SK-N-SH treated with all-trans-retinoic acid at 6 μM for 48 hours (cell line): ENCODE results near the gene ARL2.

Experiments used
- ATAC-seq: fragments of 200-7000 bp; cut with Tn5 transposase; 3 replicates; pipeline ENCODE4 v1.9.1; 2020; ENCODE audit warnings: mild to moderate bottlenecking, moderate library complexity
- ARNTL ChIP-seq: fragments of 450-650 bp; formaldehyde crosslinking; IDR thresholded peaks from 2 replicates; pipeline ENCODE4 v1.5.0; 2020; ENCODE audit warnings: low read depth, mild to moderate bottlenecking, moderate library complexity, borderline replicate concordance
- BACH2 ChIP-seq: fragments of 250-450 bp; sonication (Bioruptor Pico); IDR thresholded peaks from 2 replicates; pipeline ENCODE4 v1.9.0; 2021; ENCODE audit warnings: mild to moderate bottlenecking, borderline replicate concordance
- CSDC2 ChIP-seq: fragments of 250-450 bp; sonication (Bioruptor Pico); IDR thresholded peaks from 2 replicates; pipeline ENCODE4 v1.5.0; 2020; ENCODE audit warnings: mild to moderate bottlenecking, moderate library complexity
- ESRRG ChIP-seq: fragments of 250-450 bp; sonication (Bioruptor Pico); IDR thresholded peaks from 2 replicates; pipeline ENCODE4 v1.6.1; 2021; ENCODE audit warnings: mild to moderate bottlenecking
- GLIS3 ChIP-seq: fragments of 250-450 bp; sonication (Bioruptor Pico); IDR thresholded peaks from 2 replicates; pipeline ENCODE4 v1.5.0; 2020; ENCODE audit warnings: mild to moderate bottlenecking, moderate library complexity
- ISL1 ChIP-seq: fragments of 250-450 bp; sonication (Bioruptor Pico); IDR thresholded peaks from 2 replicates; pipeline ENCODE4 v2.1.2; 2022; ENCODE audit warnings: mild to moderate bottlenecking, moderate library complexity
- OSR1 ChIP-seq: fragments of 250-450 bp; sonication (Bioruptor Pico); IDR thresholded peaks from 2 replicates; pipeline ENCODE4 v1.8.0; 2022; ENCODE audit warnings: moderate library complexity, mild to moderate bottlenecking, inconsistent platforms
- PPARA ChIP-seq: fragments of 250-450 bp; sonication (Bioruptor Pico); IDR thresholded peaks from 2 replicates; pipeline ENCODE4 v1.5.0; 2020; ENCODE audit warnings: mild to moderate bottlenecking, borderline replicate concordance
- RARB ChIP-seq: fragments of 250-450 bp; sonication (Bioruptor Pico); IDR thresholded peaks from 2 replicates; pipeline ENCODE4 v1.8.0; 2021; ENCODE audit warnings: mild to moderate bottlenecking, moderate library complexity
- SNAI2 ChIP-seq: fragments of 250-450 bp; sonication (Bioruptor Pico); IDR thresholded peaks from 2 replicates; pipeline ENCODE4 v1.5.0; 2020; ENCODE audit warnings: mild to moderate bottlenecking, moderate library complexity
- TCF4 ChIP-seq: fragments of 250-450 bp; sonication (Bioruptor Pico); IDR thresholded peaks from 2 replicates; pipeline ENCODE4 v1.8.0; 2021; ENCODE audit warnings: mild to moderate bottlenecking, moderate library complexity, borderline replicate concordance
- TOX ChIP-seq: fragments of 250-450 bp; sonication (Bioruptor Pico); IDR thresholded peaks from 2 replicates; pipeline ENCODE4 v1.8.0; 2021; ENCODE audit warnings: mild to moderate bottlenecking, moderate library complexity, borderline replicate concordance
- ZC3H10 ChIP-seq: fragments of 250-450 bp; sonication (Bioruptor Pico); IDR thresholded peaks from 2 replicates; pipeline ENCODE4 v1.5.1; 2021; ENCODE audit warnings: mild to moderate bottlenecking, moderate library complexity
- ZFP3 ChIP-seq: fragments of 250-450 bp; sonication (Bioruptor Pico); IDR thresholded peaks from 2 replicates; pipeline ENCODE4 v1.5.0; 2020; ENCODE audit warnings: mild to moderate bottlenecking, moderate library complexity
- ZFP30 ChIP-seq: fragments of 450-650 bp; formaldehyde crosslinking; IDR thresholded peaks from 2 replicates; pipeline ENCODE4 v1.5.0; 2022; ENCODE audit warnings: mild to moderate bottlenecking, moderate library complexity
- ZNF565 ChIP-seq: fragments of 450-650 bp; formaldehyde crosslinking; conservative IDR thresholded peaks from 2 replicates; pipeline ENCODE4 v1.5.0; 2020; ENCODE audit warnings: low read depth, mild to moderate bottlenecking, moderate library complexity
- ZNF70 ChIP-seq: fragments of 450-650 bp; formaldehyde crosslinking; IDR thresholded peaks from 2 replicates; pipeline ENCODE4 v1.5.0; 2020; ENCODE audit warnings: mild to moderate bottlenecking, moderate library complexity
- ZNF8 ChIP-seq: fragments of 450-650 bp; formaldehyde crosslinking; IDR thresholded peaks from 2 replicates; pipeline ENCODE4 v1.5.0; 2020; ENCODE audit warnings: mild to moderate bottlenecking, moderate library complexity
- TF ChIP-seq, protein P1 (sequence below): fragments of 250-450 bp; sonication (Bioruptor Pico); IDR thresholded peaks from 2 replicates; pipeline ENCODE4 v1.8.0; 2021; ENCODE audit warnings: low read depth, mild to moderate bottlenecking, moderate library complexity, borderline replicate concordance
- TF ChIP-seq, protein P2 (sequence below): fragments of 250-450 bp; sonication (Bioruptor Pico); IDR thresholded peaks from 2 replicates; pipeline ENCODE4 v1.5.0; 2020; ENCODE audit warnings: mild to moderate bottlenecking, moderate library complexity
- TF ChIP-seq, protein P3 (sequence below): fragments of 250-450 bp; sonication (Bioruptor Pico); IDR thresholded peaks from 2 replicates; pipeline ENCODE4 v1.5.1; 2021; ENCODE audit warnings: mild to moderate bottlenecking, moderate library complexity
- TF ChIP-seq, protein P4 (sequence below): fragments of 250-450 bp; sonication (Bioruptor Pico); IDR thresholded peaks from 2 replicates; pipeline ENCODE4 v1.8.0; 2020; ENCODE audit warnings: mild to moderate bottlenecking, moderate library complexity, borderline replicate concordance

The ARL2 gene

DNA sequence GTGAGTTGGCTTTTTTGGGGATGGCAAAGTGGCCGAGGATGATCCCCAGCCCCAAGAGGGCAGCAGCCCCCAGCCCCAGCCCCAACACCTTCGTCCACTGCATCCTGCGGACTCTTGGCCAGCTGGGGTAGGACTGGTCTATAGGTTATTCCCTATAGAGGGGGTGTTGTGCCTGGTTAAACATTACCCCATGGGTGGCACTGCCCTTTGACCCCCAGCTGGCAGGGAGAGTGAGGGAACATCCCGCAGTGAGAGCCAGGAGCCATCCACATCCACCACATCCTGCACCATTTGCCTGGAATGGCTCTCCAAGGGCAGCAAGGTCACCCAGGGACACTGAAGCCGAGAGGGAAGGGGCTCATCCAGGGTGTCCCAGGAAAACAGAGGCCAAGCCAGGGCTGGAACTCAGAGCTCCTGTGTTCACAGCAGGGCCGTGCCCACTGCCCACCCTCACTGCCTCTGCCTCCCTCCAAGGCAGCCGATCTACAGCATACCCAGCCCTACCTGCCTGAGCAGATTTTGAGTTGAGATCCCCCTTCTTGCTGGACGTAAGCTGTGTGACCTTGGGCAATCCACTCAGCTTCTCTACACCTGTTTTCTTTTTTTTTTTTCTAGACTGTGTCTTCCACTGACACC, 44.6 kb downstream of the ARL2 start, which contains the start of gene NAALADL1:
NAALADL1 (minus strand) TSS at position 135 of the 636 bp plus-strand sequence; CDS start at position 103, 32 bp downstream.
- ATAC-seq, result no peak

DNA sequence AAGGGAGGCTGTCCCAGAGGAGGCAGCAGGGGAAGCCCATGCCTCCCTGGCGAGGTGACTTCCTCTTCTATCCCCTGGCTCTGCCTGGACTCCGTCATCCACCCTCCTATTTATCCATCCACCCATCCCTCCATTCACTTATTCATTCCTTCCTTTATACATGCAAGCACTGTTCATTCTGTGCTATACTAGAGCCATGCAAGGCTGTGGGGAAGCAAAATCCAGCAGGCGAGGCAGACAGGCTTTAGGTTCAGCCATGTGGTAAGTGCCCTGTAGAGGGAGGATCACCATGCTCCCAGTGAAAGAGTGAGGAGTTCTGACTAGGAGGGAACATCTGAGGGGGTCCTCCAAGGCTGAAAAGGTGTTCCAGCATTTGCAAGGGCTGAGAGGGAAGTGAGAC, 45.6 kb downstream of the ARL2 start:
- TF ChIP-seq, protein P1, sequence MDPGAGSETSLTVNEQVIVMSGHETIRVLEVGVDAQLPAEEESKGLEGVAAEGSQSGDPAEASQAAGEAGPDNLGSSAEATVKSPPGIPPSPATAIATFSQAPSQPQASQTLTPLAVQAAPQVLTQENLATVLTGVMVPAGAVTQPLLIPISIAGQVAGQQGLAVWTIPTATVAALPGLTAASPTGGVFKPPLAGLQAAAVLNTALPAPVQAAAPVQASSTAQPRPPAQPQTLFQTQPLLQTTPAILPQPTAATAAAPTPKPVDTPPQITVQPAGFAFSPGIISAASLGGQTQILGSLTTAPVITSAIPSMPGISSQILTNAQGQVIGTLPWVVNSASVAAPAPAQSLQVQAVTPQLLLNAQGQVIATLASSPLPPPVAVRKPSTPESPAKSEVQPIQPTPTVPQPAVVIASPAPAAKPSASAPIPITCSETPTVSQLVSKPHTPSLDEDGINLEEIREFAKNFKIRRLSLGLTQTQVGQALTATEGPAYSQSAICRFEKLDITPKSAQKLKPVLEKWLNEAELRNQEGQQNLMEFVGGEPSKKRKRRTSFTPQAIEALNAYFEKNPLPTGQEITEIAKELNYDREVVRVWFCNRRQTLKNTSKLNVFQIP, result no peak
- TF ChIP-seq ZC3H10 (no peak), ZNF70 (CRISPR knock-in tag) (no peak)

More for the DNA sequence above, 44.6 kb downstream of the ARL2 start, which contains the start of gene NAALADL1:
- no peak for TF ChIP-seq ZNF8 (CRISPR knock-in tag)
- TF ChIP-seq ZNF565 (CRISPR knock-in tag), result no peak
- TF ChIP-seq TCF4 (CRISPR knock-in tag), result no peak
- TF ChIP-seq SNAI2, result no peak
- no peak for TF ChIP-seq ARNTL
- no peak for TF ChIP-seq OSR1
- TF ChIP-seq ESRRG (CRISPR knock-in tag), result no peak
- no peak for TF ChIP-seq GLIS3 (CRISPR knock-in tag)
- TF ChIP-seq TOX (CRISPR knock-in tag), result no peak
- TF ChIP-seq, protein P2, sequence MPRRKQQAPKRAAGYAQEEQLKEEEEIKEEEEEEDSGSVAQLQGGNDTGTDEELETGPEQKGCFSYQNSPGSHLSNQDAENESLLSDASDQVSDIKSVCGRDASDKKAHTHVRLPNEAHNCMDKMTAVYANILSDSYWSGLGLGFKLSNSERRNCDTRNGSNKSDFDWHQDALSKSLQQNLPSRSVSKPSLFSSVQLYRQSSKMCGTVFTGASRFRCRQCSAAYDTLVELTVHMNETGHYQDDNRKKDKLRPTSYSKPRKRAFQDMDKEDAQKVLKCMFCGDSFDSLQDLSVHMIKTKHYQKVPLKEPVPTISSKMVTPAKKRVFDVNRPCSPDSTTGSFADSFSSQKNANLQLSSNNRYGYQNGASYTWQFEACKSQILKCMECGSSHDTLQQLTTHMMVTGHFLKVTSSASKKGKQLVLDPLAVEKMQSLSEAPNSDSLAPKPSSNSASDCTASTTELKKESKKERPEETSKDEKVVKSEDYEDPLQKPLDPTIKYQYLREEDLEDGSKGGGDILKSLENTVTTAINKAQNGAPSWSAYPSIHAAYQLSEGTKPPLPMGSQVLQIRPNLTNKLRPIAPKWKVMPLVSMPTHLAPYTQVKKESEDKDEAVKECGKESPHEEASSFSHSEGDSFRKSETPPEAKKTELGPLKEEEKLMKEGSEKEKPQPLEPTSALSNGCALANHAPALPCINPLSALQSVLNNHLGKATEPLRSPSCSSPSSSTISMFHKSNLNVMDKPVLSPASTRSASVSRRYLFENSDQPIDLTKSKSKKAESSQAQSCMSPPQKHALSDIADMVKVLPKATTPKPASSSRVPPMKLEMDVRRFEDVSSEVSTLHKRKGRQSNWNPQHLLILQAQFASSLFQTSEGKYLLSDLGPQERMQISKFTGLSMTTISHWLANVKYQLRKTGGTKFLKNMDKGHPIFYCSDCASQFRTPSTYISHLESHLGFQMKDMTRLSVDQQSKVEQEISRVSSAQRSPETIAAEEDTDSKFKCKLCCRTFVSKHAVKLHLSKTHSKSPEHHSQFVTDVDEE (CRISPR knock-in tag), result no peak
- TF ChIP-seq, protein P3, sequence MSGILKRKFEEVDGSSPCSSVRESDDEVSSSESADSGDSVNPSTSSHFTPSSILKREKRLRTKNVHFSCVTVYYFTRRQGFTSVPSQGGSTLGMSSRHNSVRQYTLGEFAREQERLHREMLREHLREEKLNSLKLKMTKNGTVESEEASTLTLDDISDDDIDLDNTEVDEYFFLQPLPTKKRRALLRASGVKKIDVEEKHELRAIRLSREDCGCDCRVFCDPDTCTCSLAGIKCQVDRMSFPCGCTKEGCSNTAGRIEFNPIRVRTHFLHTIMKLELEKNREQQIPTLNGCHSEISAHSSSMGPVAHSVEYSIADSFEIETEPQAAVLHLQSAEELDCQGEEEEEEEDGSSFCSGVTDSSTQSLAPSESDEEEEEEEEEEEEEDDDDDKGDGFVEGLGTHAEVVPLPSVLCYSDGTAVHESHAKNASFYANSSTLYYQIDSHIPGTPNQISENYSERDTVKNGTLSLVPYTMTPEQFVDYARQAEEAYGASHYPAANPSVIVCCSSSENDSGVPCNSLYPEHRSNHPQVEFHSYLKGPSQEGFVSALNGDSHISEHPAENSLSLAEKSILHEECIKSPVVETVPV (CRISPR knock-in tag), result no peak
- no peak for TF ChIP-seq ZFP3
- TF ChIP-seq, protein P1, result no peak
- no peak for TF ChIP-seq CSDC2 (CRISPR knock-in tag)
- TF ChIP-seq, protein P4, sequence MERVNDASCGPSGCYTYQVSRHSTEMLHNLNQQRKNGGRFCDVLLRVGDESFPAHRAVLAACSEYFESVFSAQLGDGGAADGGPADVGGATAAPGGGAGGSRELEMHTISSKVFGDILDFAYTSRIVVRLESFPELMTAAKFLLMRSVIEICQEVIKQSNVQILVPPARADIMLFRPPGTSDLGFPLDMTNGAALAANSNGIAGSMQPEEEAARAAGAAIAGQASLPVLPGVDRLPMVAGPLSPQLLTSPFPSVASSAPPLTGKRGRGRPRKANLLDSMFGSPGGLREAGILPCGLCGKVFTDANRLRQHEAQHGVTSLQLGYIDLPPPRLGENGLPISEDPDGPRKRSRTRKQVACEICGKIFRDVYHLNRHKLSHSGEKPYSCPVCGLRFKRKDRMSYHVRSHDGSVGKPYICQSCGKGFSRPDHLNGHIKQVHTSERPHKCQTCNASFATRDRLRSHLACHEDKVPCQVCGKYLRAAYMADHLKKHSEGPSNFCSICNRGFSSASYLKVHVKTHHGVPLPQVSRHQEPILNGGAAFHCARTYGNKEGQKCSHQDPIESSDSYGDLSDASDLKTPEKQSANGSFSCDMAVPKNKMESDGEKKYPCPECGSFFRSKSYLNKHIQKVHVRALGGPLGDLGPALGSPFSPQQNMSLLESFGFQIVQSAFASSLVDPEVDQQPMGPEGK, result no peak
- TF ChIP-seq RARB (CRISPR knock-in tag), result no peak
- no peak for TF ChIP-seq ZFP30 (CRISPR knock-in tag)
- no peak for TF ChIP-seq ZC3H10
- no peak for TF ChIP-seq PPARA (CRISPR knock-in tag)

DNA sequence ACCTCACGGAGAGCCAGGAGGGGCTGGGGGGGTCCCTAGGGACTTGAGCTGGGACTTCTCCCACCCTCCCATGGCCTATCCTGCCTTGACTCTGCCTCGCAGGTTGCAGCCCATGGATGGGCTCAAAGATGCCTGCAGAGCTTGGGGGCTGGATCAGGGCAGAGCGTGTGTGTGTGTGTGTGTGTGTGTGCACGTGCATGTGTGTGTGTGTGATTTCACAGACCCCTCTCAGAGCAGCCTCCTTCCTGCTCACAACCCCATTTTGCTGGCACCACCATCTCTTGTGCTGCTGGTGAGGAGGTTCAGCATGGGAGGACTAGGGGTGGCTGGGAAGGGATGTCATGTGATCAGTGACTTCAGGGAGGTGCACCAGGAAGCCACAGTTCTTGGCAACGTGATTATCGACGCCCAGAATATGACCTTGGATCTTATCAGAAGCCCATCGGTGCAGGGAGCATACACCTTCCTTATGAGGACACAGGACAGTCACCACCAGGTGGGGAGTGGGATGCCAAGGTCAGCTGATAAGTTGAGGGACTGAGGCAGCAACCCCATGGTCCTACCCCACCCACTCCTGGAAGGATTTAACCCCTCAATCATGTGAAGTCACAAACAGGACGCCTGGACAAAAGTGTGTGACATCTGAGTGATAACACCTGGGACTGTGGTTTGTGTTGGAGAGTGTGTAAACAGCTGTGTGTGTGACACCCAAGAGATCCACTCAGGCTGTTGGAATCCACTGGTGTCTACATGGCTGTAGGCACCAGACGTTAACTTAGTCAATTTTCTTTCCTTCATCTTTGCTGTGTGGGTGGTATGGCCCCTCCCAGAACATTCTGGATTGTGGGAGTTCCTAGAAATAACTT, 46.2 kb downstream of the ARL2 start:
- TF ChIP-seq BACH2, result no peak
- TF ChIP-seq, protein P3 (CRISPR knock-in tag), result no peak
- TF ChIP-seq ISL1 (CRISPR knock-in tag), result no peak
- TF ChIP-seq ZNF565 (CRISPR knock-in tag), result no peak
- no peak for TF ChIP-seq ARNTL
- TF ChIP-seq OSR1, result no peak
- no peak for TF ChIP-seq GLIS3 (CRISPR knock-in tag)
- no peak for TF ChIP-seq CSDC2 (CRISPR knock-in tag)
- no peak for TF ChIP-seq PPARA (CRISPR knock-in tag)
- no peak for ATAC-seq

More for the DNA sequence above, 45.6 kb downstream of the ARL2 start:
- no peak; the same call in 2 of the 3 replicates for ATAC-seq
